OCI-LY7 (cell line): ENCODE data around the gene ANGPT4.
"Not testable (repeated sequence)": the region's sequence is repeated elsewhere in the genome, so short reads cannot be mapped to it uniquely, and the experiment has no call there.

Experiments
- CTCF ChIP-seq: fragments of 200-600 bp; sonication (generic); conservative IDR thresholded peaks from 2 replicates; pipeline ENCODE4 v1.5.1; 2014; ENCODE audit warnings: mild to moderate bottlenecking, antibody characterized with exemption, low read length, moderate library complexity, mixed read lengths
- EZH2phosphoT487 ChIP-seq: fragments of 200-600 bp; sonication (generic); IDR thresholded peaks from 2 replicates; pipeline ENCODE4 v1.6.1; 2018; ENCODE audit warnings: low read depth, borderline replicate concordance, mild to moderate bottlenecking, mixed run types, antibody characterized with exemption, low read length, moderate library complexity, mixed read lengths

DNA sequence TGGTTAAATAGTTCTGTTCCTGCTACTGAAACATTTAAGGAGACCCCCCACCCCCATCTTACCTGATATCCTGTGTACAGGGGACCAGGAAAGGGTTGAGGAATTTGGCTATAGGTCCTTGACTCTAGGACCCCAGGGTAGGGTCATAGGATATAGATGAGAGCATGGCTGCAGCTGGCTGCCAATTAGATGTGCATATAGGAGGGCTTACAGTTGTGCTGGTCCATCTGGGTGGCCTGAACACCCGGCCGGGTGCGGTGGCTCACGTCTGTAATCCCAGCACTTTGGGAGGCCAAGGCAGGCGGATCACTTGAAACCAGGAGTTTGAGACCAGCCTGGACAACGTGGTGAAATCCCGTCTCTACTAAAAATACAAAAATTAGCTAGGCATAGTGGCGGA is 67.4 kb downstream of the ANGPT4 start:
- TF ChIP-seq CTCF, EZH2phosphoT487: not testable (repeated sequence)
